HG02588 (cell line): ENCODE measurements around the gene SUSD4.
"Not testable (repeated sequence)": the region's sequence is repeated elsewhere in the genome, so short reads cannot be mapped to it uniquely, and the experiment has no call there.

Experiments used
- ATAC-seq: cut with Tn5 transposase; IDR thresholded peaks from one replicate; pipeline ENCODE4 v1.9.1; 2021; ENCODE audit warnings: mild to moderate bottlenecking, moderate library complexity; ENCODE audit not compliant: unreplicated experiment

The SUSD4 gene

GRCh38 chr1:223363856-223364684 lies at the start of gene SUSD4:
SUSD4 (minus strand) TSS chr1:223364176; CDS start chr1:223363425, 751 bp downstream.
- ATAC-seq, result no peak

GRCh38 chr1:223413216-223413615 lies 49.2 kb upstream of the SUSD4 start:
- no peak for ATAC-seq

- ATAC-seq, result no peak
These were observed 47.7 kb upstream of the SUSD4 start for GRCh38 chr1:223411710-223412109.

GRCh38 chr1:223411309-223411708 lies 47.3 kb upstream of the SUSD4 start:
- ATAC-seq, result no peak

GRCh38 chr1:223410036-223410435 lies 46.1 kb upstream of the SUSD4 start:
- ATAC-seq, result no peak

GRCh38 chr1:223405507-223405906 lies 41.5 kb upstream of the SUSD4 start:
- no peak for ATAC-seq

GRCh38 chr1:223403184-223403815 lies 39.3 kb upstream of the SUSD4 start:
- ATAC-seq, result no peak

- no peak for ATAC-seq
These were observed 38.8 kb upstream of the SUSD4 start for GRCh38 chr1:223402790-223403142.

- no peak for ATAC-seq
These were observed 38.2 kb upstream of the SUSD4 start for GRCh38 chr1:223401873-223402789.

GRCh38 chr1:223399393-223399792 lies 35.4 kb upstream of the SUSD4 start:
- ATAC-seq, result not testable (repeated sequence)

GRCh38 chr1:223394706-223395105 lies 30.7 kb upstream of the SUSD4 start:
- no peak for ATAC-seq

GRCh38 chr1:223394242-223394641 lies 30.3 kb upstream of the SUSD4 start:
- no peak for ATAC-seq

- ATAC-seq, result no peak
These were observed 29.6 kb upstream of the SUSD4 start, which contains the start of gene CCDC185 for GRCh38 chr1:223393275-223394214. CCDC185 (plus strand) TSS chr1:223393415; CDS start chr1:223393476, 61 bp downstream.

GRCh38 chr1:223390618-223391017 lies 26.6 kb upstream of the SUSD4 start:
- ATAC-seq, result no peak

GRCh38 chr1:223386013-223386412 lies 22.0 kb upstream of the SUSD4 start:
- ATAC-seq, result no peak

- ATAC-seq, result no peak
These were observed 14.8 kb upstream of the SUSD4 start for GRCh38 chr1:223378754-223379153.

- ATAC-seq, result no peak
These were observed 10.2 kb upstream of the SUSD4 start for GRCh38 chr1:223374064-223374610.

- ATAC-seq, result no peak
These were observed 858 bp upstream of the SUSD4 start for GRCh38 chr1:223364685-223365382.
